K562 (cell line): ENCODE measurements around the gene TMEM141. TPM values are rescaled to one million over a fixed set of nuclear protein-coding genes. Genes with fewer than 3 reads are reported as not detected.

ENCODE experiments used
- BRCA1 ChIP-seq, 2 experiments: fragments of 450-650 bp in 1 of 2; sonication (generic) in 1 of 2; formaldehyde crosslinking in 1 of 2; IDR thresholded peaks; 2 replicates each; pipeline versions ENCODE4 v1.5.0 to v1.6.1; 2017 to 2020; ENCODE audit warnings: mild to moderate bottlenecking in 1 of 2, missing genetic modification reagents in 1 of 2
- CBX8 ChIP-seq: fragments of 200-600 bp; sonication (generic); IDR thresholded peaks from 2 replicates; pipeline ENCODE4 v1.6.1; 2012; ENCODE audit warnings: borderline replicate concordance, mixed run types, low read depth, mild to moderate bottlenecking, moderate library complexity, mixed read lengths, low read length, control low read depth, inconsistent platforms; ENCODE audit not compliant: poor library complexity, severe bottlenecking; ENCODE audit errors: extremely low read depth
- HMBOX1 ChIP-seq: sonication (generic); IDR thresholded peaks from 2 replicates; pipeline ENCODE4 v1.6.1; 2016
- MLLT1 ChIP-seq, 2 experiments: fragments of 450-650 bp; IDR thresholded peaks; 2 replicates each; pipeline ENCODE4 v1.6.1; 2016
- MTF1 ChIP-seq: fragments of 250-450 bp; sonication (Bioruptor Pico); IDR thresholded peaks from 2 replicates; pipeline ENCODE4 v1.9.0; 2021; ENCODE audit warnings: moderate library complexity, mild to moderate bottlenecking, inconsistent platforms, borderline replicate concordance
- NR2C2 ChIP-seq, 2 experiments: fragments of 200-800 bp in 1 of 2; sonication (Bioruptor generic) in 1 of 2; sonication (generic) in 1 of 2; formaldehyde crosslinking in 1 of 2; IDR thresholded peaks; 2 replicates each; pipeline versions ENCODE4 v1.6.1 to v1.8.0; 2016 to 2022; ENCODE audit warnings: mild to moderate bottlenecking in 1 of 2, missing compliant biosample characterization in 1 of 2, missing genetic modification characterization in 1 of 2, missing genetic modification reagents in 1 of 2
- TFAP4 ChIP-seq: sonication (generic); formaldehyde crosslinking; IDR thresholded peaks from 2 replicates; pipeline ENCODE4 v1.8.0; 2022; ENCODE audit warnings: missing genetic modification reagents, mild to moderate bottlenecking, moderate library complexity, borderline replicate concordance
- ZBTB7A ChIP-seq: IDR thresholded peaks from 2 replicates; pipeline ENCODE4 v1.6.1; 2011; ENCODE audit warnings: low read depth, mild to moderate bottlenecking, low read length, moderate library complexity, borderline replicate concordance; ENCODE audit not compliant: control insufficient read depth
- ZNF133 ChIP-seq: fragments of 250-450 bp; sonication (Bioruptor Pico); IDR thresholded peaks from 2 replicates; pipeline ENCODE4 v1.4.0; 2020; ENCODE audit warnings: mild to moderate bottlenecking
- ZNF175 ChIP-seq: fragments of 200-800 bp; sonication (Bioruptor generic); IDR thresholded peaks from 2 replicates; pipeline ENCODE4 v1.6.1; 2016; ENCODE audit warnings: low read depth, mild to moderate bottlenecking, missing genetic modification characterization, missing compliant biosample characterization
- ZNF583 ChIP-seq: fragments of 250-450 bp; sonication (Bioruptor Pico); IDR thresholded peaks from 2 replicates; pipeline ENCODE4 v1.4.0; 2020
- polyA plus RNA-seq, 8 experiments: library from polyadenylated mRNA; depleted of rRNA in 4 of 8; stranded (reverse) in 5 of 8; unstranded in 3 of 8; fragments of >200 nt; fragmentation: Nextera tagmentation in 2 of 8; fragmentation: Illumina TruSeq in 1 of 8; extraction: Ambion mirVana in 2 of 8; extraction: Trizol in 1 of 8; gene quantifications; 2 replicates each; pipeline versions ENCODE4 v1.2.1 to v1.2.3, GENCODE V29; 2011 to 2014; ENCODE audit warnings: inconsistent platforms in 1 of 8, missing spikeins in 1 of 8
- total RNA-seq, 7 experiments: library from RNA; depleted of rRNA in 6 of 7; stranded (reverse); fragments of >200 nt in 6 of 7; fragmentation: Illumina TruSeq in 2 of 7; extraction: Trizol in 2 of 7; gene quantifications; 2 replicates each; pipeline versions ENCODE4 v1.2.1 to v1.2.3, GENCODE V29; 2011 to 2021; ENCODE audit warnings: low replicate concordance in 1 of 7
- TF ChIP-seq, protein P1 (sequence below): fragments of 250-450 bp; sonication (Bioruptor Pico); IDR thresholded peaks from 2 replicates; pipeline ENCODE4 v1.8.0; 2022; ENCODE audit warnings: inconsistent platforms
- TF ChIP-seq, protein P2 (sequence below), 2 experiments: fragments of 150-350 bp in 1 of 2; IDR thresholded peaks; 2 replicates each; pipeline ENCODE4 v1.6.1; 2012 to 2016; ENCODE audit warnings: low read depth in 2 of 2, low read length in 2 of 2, mild to moderate bottlenecking in 1 of 2, moderate library complexity in 1 of 2
- TF ChIP-seq, protein P3 (sequence below): IDR thresholded peaks from 2 replicates; pipeline ENCODE4 v1.6.1; 2014; ENCODE audit warnings: antibody characterized with exemption

Gene TMEM141
- total and polyA plus RNA-seq, 9 of the 15 experiments (the other 6 are each of a cell fraction or from before 2014, with no cell fraction given): 21.5 to 123 (median 74.8) TPM

GRCh38 chr9:136787690-136788400, 3.3 kb upstream of the TMEM141 start (continued):
- TF ChIP-seq, protein P1, sequence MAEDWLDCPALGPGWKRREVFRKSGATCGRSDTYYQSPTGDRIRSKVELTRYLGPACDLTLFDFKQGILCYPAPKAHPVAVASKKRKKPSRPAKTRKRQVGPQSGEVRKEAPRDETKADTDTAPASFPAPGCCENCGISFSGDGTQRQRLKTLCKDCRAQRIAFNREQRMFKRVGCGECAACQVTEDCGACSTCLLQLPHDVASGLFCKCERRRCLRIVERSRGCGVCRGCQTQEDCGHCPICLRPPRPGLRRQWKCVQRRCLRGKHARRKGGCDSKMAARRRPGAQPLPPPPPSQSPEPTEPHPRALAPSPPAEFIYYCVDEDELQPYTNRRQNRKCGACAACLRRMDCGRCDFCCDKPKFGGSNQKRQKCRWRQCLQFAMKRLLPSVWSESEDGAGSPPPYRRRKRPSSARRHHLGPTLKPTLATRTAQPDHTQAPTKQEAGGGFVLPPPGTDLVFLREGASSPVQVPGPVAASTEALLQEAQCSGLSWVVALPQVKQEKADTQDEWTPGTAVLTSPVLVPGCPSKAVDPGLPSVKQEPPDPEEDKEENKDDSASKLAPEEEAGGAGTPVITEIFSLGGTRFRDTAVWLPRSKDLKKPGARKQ (CRISPR knock-in tag): no peak
- TF ChIP-seq ZNF133: no peak
- TF ChIP-seq HMBOX1: no peak
- TF ChIP-seq BRCA1 (IDR thresholded peaks at IDR 0.05): no peak
- no peak for TF ChIP-seq BRCA1 (CRISPR knock-in tag; IDR thresholded peaks at IDR 0.05)
- no peak for TF ChIP-seq ZNF583 (CRISPR knock-in tag)
- TF ChIP-seq ZNF175 (CRISPR knock-in tag): no peak
- TF ChIP-seq MLLT1 (IDR thresholded peaks at IDR 0.05): 0 out of 4 replicates have a peak, but pooled peaks of 1 of the 2 experiments have one; percentile 40
- no peak for TF ChIP-seq CBX8
- TF ChIP-seq MTF1 (CRISPR knock-in tag): no peak
- TF ChIP-seq ZBTB7A: peak; percentile 50; the same call in 1 of the 2 replicates
- no peak for TF ChIP-seq NR2C2 (CRISPR knock-in tag; IDR thresholded peaks at IDR 0.05)
- no peak for TF ChIP-seq NR2C2 (tag; IDR thresholded peaks at IDR 0.05)
- peak; percentile 52; the same call in 1 of the 2 replicates for TF ChIP-seq TFAP4
- TF ChIP-seq, protein P2, sequence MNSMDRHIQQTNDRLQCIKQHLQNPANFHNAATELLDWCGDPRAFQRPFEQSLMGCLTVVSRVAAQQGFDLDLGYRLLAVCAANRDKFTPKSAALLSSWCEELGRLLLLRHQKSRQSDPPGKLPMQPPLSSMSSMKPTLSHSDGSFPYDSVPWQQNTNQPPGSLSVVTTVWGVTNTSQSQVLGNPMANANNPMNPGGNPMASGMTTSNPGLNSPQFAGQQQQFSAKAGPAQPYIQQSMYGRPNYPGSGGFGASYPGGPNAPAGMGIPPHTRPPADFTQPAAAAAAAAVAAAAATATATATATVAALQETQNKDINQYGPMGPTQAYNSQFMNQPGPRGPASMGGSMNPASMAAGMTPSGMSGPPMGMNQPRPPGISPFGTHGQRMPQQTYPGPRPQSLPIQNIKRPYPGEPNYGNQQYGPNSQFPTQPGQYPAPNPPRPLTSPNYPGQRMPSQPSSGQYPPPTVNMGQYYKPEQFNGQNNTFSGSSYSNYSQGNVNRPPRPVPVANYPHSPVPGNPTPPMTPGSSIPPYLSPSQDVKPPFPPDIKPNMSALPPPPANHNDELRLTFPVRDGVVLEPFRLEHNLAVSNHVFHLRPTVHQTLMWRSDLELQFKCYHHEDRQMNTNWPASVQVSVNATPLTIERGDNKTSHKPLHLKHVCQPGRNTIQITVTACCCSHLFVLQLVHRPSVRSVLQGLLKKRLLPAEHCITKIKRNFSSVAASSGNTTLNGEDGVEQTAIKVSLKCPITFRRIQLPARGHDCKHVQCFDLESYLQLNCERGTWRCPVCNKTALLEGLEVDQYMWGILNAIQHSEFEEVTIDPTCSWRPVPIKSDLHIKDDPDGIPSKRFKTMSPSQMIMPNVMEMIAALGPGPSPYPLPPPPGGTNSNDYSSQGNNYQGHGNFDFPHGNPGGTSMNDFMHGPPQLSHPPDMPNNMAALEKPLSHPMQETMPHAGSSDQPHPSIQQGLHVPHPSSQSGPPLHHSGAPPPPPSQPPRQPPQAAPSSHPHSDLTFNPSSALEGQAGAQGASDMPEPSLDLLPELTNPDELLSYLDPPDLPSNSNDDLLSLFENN (IDR thresholded peaks at IDR 0.05; ENCODE audit: low read depth in 2 of 2, low read length in 2 of 2): no peak
- TF ChIP-seq, protein P3, sequence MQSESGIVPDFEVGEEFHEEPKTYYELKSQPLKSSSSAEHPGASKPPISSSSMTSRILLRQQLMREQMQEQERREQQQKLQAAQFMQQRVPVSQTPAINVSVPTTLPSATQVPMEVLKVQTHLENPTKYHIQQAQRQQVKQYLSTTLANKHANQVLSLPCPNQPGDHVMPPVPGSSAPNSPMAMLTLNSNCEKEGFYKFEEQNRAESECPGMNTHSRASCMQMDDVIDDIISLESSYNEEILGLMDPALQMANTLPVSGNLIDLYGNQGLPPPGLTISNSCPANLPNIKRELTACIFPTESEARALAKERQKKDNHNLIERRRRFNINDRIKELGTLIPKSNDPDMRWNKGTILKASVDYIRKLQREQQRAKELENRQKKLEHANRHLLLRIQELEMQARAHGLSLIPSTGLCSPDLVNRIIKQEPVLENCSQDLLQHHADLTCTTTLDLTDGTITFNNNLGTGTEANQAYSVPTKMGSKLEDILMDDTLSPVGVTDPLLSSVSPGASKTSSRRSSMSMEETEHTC: no peak
